Esophagus muscularis mucosa (tissue), 4 donors: ENCODE measurements around the gene SGCG.

Source experiments
- EP300 ChIP-seq: sonication (generic); formaldehyde crosslinking; IDR thresholded peaks from one replicate; pipeline ENCODE4 v1.6.1; 2017; ENCODE audit warnings: antibody characterized with exemption
- POLR2A ChIP-seq: fragments of 450-650 bp; IDR thresholded peaks from one replicate; pipeline ENCODE4 v1.6.1; 2017; ENCODE audit warnings: antibody characterized with exemption, moderate library complexity, mild to moderate bottlenecking, low read depth
- TF ChIP-seq, protein P1 (sequence below), 3 experiments: fragments of 200-600 bp in 2 of 3; fragments of 450-650 bp in 1 of 3; sonication (generic) in 2 of 3; IDR thresholded peaks; one replicate each; pipeline ENCODE4 v1.5.1; 2017 to 2019; ENCODE audit warnings: antibody characterized with exemption in 3 of 3, mild to moderate bottlenecking in 2 of 3, moderate library complexity in 1 of 3

DNA sequence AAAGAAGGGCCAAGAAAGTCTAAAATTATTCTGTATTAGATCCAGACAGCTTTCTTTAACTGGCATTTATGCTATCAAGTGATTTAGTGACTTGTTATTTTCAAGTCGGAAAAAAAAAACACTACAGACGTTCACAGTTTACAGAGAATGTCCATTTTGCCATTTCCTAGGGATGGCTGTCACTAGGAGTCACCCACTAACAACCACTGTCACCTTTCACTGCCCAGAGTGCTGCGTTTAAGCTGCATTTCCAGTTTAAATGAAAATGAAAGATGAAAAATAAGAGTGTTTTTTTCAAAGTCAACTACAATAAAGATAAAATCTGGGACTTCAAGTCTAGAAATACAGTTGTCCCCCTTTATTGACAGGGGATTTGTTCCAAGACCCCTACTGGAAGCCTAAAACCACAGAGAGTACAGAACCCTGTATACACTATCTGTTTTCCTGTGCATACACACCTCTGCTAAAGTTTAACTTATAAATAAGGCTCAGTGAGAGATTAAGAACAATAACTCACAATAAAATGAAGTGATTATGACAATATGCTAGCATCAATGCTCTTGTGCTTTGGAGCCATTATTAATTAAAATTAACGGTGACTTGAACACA, 140.3 kb downstream of the SGCG start:
- TF ChIP-seq POLR2A (no peak), EP300 (no peak)
- TF ChIP-seq, protein P1, sequence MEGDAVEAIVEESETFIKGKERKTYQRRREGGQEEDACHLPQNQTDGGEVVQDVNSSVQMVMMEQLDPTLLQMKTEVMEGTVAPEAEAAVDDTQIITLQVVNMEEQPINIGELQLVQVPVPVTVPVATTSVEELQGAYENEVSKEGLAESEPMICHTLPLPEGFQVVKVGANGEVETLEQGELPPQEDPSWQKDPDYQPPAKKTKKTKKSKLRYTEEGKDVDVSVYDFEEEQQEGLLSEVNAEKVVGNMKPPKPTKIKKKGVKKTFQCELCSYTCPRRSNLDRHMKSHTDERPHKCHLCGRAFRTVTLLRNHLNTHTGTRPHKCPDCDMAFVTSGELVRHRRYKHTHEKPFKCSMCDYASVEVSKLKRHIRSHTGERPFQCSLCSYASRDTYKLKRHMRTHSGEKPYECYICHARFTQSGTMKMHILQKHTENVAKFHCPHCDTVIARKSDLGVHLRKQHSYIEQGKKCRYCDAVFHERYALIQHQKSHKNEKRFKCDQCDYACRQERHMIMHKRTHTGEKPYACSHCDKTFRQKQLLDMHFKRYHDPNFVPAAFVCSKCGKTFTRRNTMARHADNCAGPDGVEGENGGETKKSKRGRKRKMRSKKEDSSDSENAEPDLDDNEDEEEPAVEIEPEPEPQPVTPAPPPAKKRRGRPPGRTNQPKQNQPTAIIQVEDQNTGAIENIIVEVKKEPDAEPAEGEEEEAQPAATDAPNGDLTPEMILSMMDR (IDR thresholded peaks at IDR 0.05), result no peak
